ENCODE data around the gene GPR180.

DNA sequence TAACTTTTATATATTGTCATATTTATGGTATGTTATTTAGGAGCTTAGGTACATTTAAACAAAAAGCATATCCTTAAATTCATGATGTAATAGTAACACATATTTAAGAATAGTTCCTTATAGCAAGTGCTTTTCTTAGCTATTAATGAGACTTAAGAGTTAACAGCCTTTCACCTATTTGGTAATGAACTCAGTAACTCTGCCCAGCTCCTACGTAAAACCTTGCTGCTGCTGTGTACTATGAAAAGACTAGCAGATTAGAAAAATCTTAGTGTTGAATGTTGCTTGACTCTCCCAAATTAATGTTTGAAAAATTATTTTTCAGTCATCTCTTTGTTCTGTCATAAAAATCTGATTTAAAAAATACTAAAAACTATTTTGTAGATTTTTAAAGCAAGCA, 6.9 kb downstream of the GPR180 start:
- no peak for TF ChIP-seq EZH2 (IDR thresholded peaks at IDR 0.05)
- TF ChIP-seq POLR2AphosphoS5 (IDR thresholded peaks at IDR 0.05; ENCODE audit: borderline replicate concordance, low read depth, low read length) = no peak
- no peak for TF ChIP-seq FOXP2 (optimal IDR thresholded peaks at IDR 0.05; ENCODE audit: control extremely low read depth, extremely low read length, insufficient read depth)
